ENCODE data around the gene PODXL2.
"Not testable (repeated sequence)": the region's sequence is repeated elsewhere in the genome, so short reads cannot be mapped to it uniquely, and the experiment has no call there.

The PODXL2 gene

GRCh38 chr3:127604546-127605165 is 24.3 kb upstream of the PODXL2 start:
- DNase-seq (ENCODE audit: low spot score): no peak

- not testable (repeated sequence) for DNase-seq (ENCODE audit: low spot score)
Measured at GRCh38 chr3:127605547-127605946, 23.4 kb upstream of the PODXL2 start.

GRCh38 chr3:127606086-127606805 is 22.7 kb upstream of the PODXL2 start:
- DNase-seq (ENCODE audit: low spot score): no peak

- no peak for DNase-seq (ENCODE audit: low spot score)
Measured at GRCh38 chr3:127606981-127607595, 21.9 kb upstream of the PODXL2 start.

GRCh38 chr3:127607675-127608361 is 21.2 kb upstream of the PODXL2 start:
- DNase-seq (ENCODE audit: low spot score): no peak

- no peak for DNase-seq (ENCODE audit: low spot score)
Measured at GRCh38 chr3:127608362-127608718, 20.6 kb upstream of the PODXL2 start.

GRCh38 chr3:127610105-127610504 is 18.9 kb upstream of the PODXL2 start:
- no peak for DNase-seq (ENCODE audit: low spot score)

GRCh38 chr3:127611251-127611650 is 17.7 kb upstream of the PODXL2 start:
- DNase-seq (ENCODE audit: low spot score): no peak

GRCh38 chr3:127612966-127613365 is 16.0 kb upstream of the PODXL2 start:
- no peak for DNase-seq (ENCODE audit: low spot score)

- no peak for DNase-seq (ENCODE audit: low spot score)
Measured at GRCh38 chr3:127613406-127613805, 15.6 kb upstream of the PODXL2 start.

GRCh38 chr3:127614928-127615589 is 13.9 kb upstream of the PODXL2 start:
- DNase-seq (ENCODE audit: low spot score): no peak

GRCh38 chr3:127615631-127616305 is 13.2 kb upstream of the PODXL2 start:
- no peak for DNase-seq (ENCODE audit: low spot score)

GRCh38 chr3:127616836-127617605 is 12.0 kb upstream of the PODXL2 start:
- DNase-seq (ENCODE audit: low spot score): no peak

- DNase-seq (ENCODE audit: low spot score): no peak
Measured at GRCh38 chr3:127618891-127619290, 10.1 kb upstream of the PODXL2 start.

- no peak for DNase-seq (ENCODE audit: low spot score)
Measured at GRCh38 chr3:127620637-127621375, 8.2 kb upstream of the PODXL2 start.

- no peak for DNase-seq (ENCODE audit: low spot score)
Measured at GRCh38 chr3:127622031-127622430, 7.0 kb upstream of the PODXL2 start.

- DNase-seq (ENCODE audit: low spot score): no peak
Measured at GRCh38 chr3:127622772-127623576, 6.0 kb upstream of the PODXL2 start.

- DNase-seq (ENCODE audit: low spot score): no peak
Measured at GRCh38 chr3:127624063-127624462, 4.9 kb upstream of the PODXL2 start.

GRCh38 chr3:127625821-127626220 is 3.2 kb upstream of the PODXL2 start:
- DNase-seq (ENCODE audit: low spot score): no peak

- no peak for DNase-seq (ENCODE audit: low spot score)
Measured at GRCh38 chr3:127628426-127628787, 578 bp upstream of the PODXL2 start.
